ENCODE data around the gene ROPN1B. TPM values are rescaled to one million over a fixed set of nuclear protein-coding genes. Genes with fewer than 3 reads are reported as not detected.
"Not testable (repeated sequence)": the region's sequence is repeated elsewhere in the genome, so short reads cannot be mapped to it uniquely, and the experiment has no call there.

ROPN1B gene
- total RNA-seq, 2 donors from 2014 or later, result 3.9 to 4.7 TPM

GRCh38 chr3:125935252-125935874 lies 33.6 kb upstream of the ROPN1B start:
- DNase-seq (ENCODE audit: low spot score); H3K4me3 ChIP-seq; H3K27ac ChIP-seq; H3K27me3 ChIP-seq; H3K4me1 ChIP-seq; H3K36me3 ChIP-seq; H3K9me3 ChIP-seq: not testable (repeated sequence)

GRCh38 chr3:125936210-125936815 lies 32.7 kb upstream of the ROPN1B start:
- H3K27ac ChIP-seq; H3K9me3 ChIP-seq; H3K36me3 ChIP-seq; DNase-seq (ENCODE audit: low spot score); H3K4me1 ChIP-seq; H3K4me3 ChIP-seq; H3K27me3 ChIP-seq: not testable (repeated sequence)
- TF ChIP-seq CTCF (IDR thresholded peaks at IDR 0.05), result peak; percentile 12 to 55

GRCh38 chr3:125936891-125937290 lies 32.1 kb upstream of the ROPN1B start:
- not testable (repeated sequence) for H3K27me3 ChIP-seq; DNase-seq (ENCODE audit: low spot score); H3K4me1 ChIP-seq; H3K9me3 ChIP-seq; H3K36me3 ChIP-seq; H3K27ac ChIP-seq; H3K4me3 ChIP-seq

- H3K4me3 ChIP-seq; H3K4me1 ChIP-seq; H3K9me3 ChIP-seq; H3K36me3 ChIP-seq; H3K27ac ChIP-seq; H3K27me3 ChIP-seq; DNase-seq (ENCODE audit: low spot score): not testable (repeated sequence)
These were observed 21.2 kb upstream of the ROPN1B start for GRCh38 chr3:125947806-125948205.

- not testable (repeated sequence) for DNase-seq (ENCODE audit: low spot score)
These were observed 20.1 kb upstream of the ROPN1B start for GRCh38 chr3:125948901-125949300.

GRCh38 chr3:125951176-125951575 lies 17.8 kb upstream of the ROPN1B start:
- H3K4me3 ChIP-seq; H3K27ac ChIP-seq; H3K4me1 ChIP-seq; H3K36me3 ChIP-seq; H3K27me3 ChIP-seq; H3K9me3 ChIP-seq; DNase-seq (ENCODE audit: low spot score): not testable (repeated sequence)

More at GRCh38 chr3:125948901-125949300, 20.1 kb upstream of the ROPN1B start:
- not testable (repeated sequence) for H3K27me3 ChIP-seq, H3K4me3 ChIP-seq, H3K27ac ChIP-seq, H3K36me3 ChIP-seq, H3K9me3 ChIP-seq, H3K4me1 ChIP-seq

- not testable (repeated sequence) for H3K4me1 ChIP-seq; H3K36me3 ChIP-seq; H3K4me3 ChIP-seq; H3K27ac ChIP-seq; H3K9me3 ChIP-seq; H3K27me3 ChIP-seq; DNase-seq (ENCODE audit: low spot score)
These were observed 12.0 kb upstream of the ROPN1B start for GRCh38 chr3:125957020-125957419.

GRCh38 chr3:125957674-125958510 lies 11.1 kb upstream of the ROPN1B start:
- peak overlapping the region; percentile 31 to 44 for H3K4me3 ChIP-seq
- H3K27ac ChIP-seq, result peak overlapping the region in 1 of 2 donors; percentile 44
- no peaks in the 10 kb centered on the region for H3K36me3 ChIP-seq
- H3K9me3 ChIP-seq, result no peaks in the 10 kb centered on the region
- H3K4me1 ChIP-seq, result peaks cover 0 to 5% of the 10 kb centered on the region in 2 donors
- TF ChIP-seq CTCF (IDR thresholded peaks at IDR 0.05), result no peak
- DNase-seq (ENCODE audit: low spot score), result no peak
- H3K27me3 ChIP-seq, result no peaks in the 10 kb centered on the region
